CD4-positive, alpha-beta T cell treated with Interleukin-15 for 4 hours (primary cell): ENCODE data around the gene NIPSNAP2.
"Not testable (repeated sequence)": the region's sequence is repeated elsewhere in the genome, so short reads cannot be mapped to it uniquely, and the experiment has no call there.

Experiments used
- DNase-seq: peaks from one replicate; pipeline ENCODE4 v3.0.0-alpha.2; 2020; ENCODE audit warnings: low spot score

The NIPSNAP2 gene

DNA sequence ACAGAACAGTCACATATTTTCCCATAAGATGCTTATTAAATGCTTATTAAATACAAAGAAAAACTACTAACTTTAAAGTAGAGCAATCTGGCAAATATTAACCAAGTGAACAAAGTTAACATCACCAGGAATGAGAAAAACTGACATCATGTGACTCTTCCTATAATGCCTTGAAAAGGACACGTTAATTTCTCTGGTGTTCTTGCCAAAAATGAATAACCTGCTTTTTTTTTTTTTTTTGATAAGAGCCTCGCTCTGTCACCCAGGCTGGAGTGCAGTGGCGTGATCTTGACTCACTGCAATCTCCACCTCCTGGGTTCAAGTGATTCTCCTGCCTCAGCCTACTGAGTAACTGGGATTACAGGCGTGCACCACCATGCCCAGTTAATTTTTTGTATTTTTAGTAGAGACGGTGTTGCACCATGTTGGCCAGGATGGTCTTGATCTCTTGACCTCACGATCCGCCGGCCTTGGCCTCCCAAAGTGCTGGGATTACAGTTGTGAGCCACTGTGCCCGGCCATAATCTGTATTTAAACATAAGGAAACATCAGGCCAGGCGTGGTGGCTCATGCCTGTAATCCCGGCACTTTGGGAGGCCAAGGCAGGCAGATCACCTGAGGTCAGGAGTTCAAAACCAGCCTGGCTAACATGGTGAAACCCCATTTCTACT, 83.2 kb downstream of the NIPSNAP2 start:
- not testable (repeated sequence) for DNase-seq

DNA sequence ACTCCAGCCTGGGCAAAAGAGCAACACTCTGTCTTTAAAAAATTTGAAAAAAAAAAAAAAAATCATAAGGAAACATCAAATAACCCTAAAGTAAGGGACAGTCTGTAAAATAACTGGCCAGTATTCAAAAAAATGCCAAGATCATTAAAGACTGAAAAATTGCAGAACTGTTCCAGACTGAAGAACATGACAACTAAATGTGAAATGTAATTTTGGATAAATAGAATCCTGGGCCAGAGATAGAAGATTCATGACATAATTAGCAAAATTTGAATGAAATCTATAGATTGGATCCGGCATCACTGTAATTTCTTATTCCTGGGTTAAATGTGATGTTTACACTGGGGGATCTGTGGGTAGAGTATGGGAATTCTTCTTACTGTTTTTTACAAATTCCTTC, 83.9 kb downstream of the NIPSNAP2 start:
- DNase-seq, result no peak

DNA sequence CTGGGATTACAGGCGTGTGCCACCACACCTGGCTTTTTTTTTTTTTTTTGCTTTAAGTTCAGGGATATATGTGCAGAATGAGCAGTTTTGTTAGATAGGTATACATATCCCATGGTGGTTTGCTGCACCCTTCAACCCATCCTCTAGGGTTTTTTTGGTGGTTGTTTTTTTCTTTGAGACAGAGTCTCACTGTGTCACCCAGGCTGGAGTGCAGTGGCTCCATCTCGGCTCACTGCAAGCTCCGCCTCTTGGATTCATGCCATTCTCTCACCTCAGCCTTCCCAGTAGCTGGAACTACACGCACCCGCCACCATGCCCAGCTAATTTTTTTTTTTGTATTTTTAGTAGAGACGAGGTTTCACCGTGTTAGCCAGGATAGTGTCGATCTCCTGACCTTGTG, 84.4 kb downstream of the NIPSNAP2 start:
- DNase-seq, result not testable (repeated sequence)
